Loucy (cell line): ENCODE measurements around the gene SFR1.

Experiments used
- H2AFZ ChIP-seq: fragments of 200-600 bp; sonication (generic); 2 replicates; pipeline ENCODE4 v1.6.0; 2016; ENCODE audit warnings: antibody characterized with exemption, mild to moderate bottlenecking, low read length, moderate library complexity
- H3F3A ChIP-seq: fragments of 200-600 bp; 2 replicates; pipeline ENCODE4 v1.6.0; 2016; ENCODE audit warnings: antibody characterized with exemption, low read depth, mild to moderate bottlenecking
- H3K27me3 ChIP-seq: fragments of 200-600 bp; sonication (generic); 2 replicates; pipeline ENCODE4 v1.6.1; 2014; ENCODE audit warnings: low read length, mild to moderate bottlenecking; ENCODE audit not compliant: insufficient read depth, poor library complexity, severe bottlenecking
- H3K36me3 ChIP-seq: fragments of 200-600 bp; sonication (generic); 2 replicates; pipeline ENCODE4 v1.6.1; 2016; ENCODE audit warnings: low read length; ENCODE audit not compliant: insufficient read depth
- H3K4me1 ChIP-seq: fragments of 200-600 bp; sonication (generic); 2 replicates; pipeline ENCODE4 v1.5.1; 2014; ENCODE audit warnings: low read length, mild to moderate bottlenecking; ENCODE audit not compliant: insufficient read depth, poor library complexity, severe bottlenecking
- H3K4me2 ChIP-seq: fragments of 200-600 bp; sonication (generic); 2 replicates; pipeline ENCODE4 v1.6.0; 2014; ENCODE audit warnings: antibody characterized with exemption, low read length, low read depth, mild to moderate bottlenecking; ENCODE audit not compliant: poor library complexity, severe bottlenecking
- H3K4me3 ChIP-seq: fragments of 200-600 bp; sonication (generic); 2 replicates; pipeline ENCODE4 v1.5.1; 2014; ENCODE audit warnings: low read length, mild to moderate bottlenecking, mixed read lengths; ENCODE audit not compliant: poor library complexity, severe bottlenecking
- H3K79me2 ChIP-seq: fragments of 200-600 bp; sonication (generic); 2 replicates; pipeline ENCODE4 v1.6.1; 2014; ENCODE audit warnings: low read length; ENCODE audit not compliant: insufficient read depth
- H3K9ac ChIP-seq: fragments of 200-600 bp; sonication (generic); 2 replicates; pipeline ENCODE4 v1.6.0; 2014; ENCODE audit warnings: mild to moderate bottlenecking, low read depth, low read length, moderate library complexity; ENCODE audit not compliant: poor library complexity, severe bottlenecking
- H3K9me2 ChIP-seq: fragments of 200-600 bp; sonication (generic); replicated peaks from 2 replicates; pipeline ENCODE4 v1.6.1; 2016; ENCODE audit warnings: low read depth, low read length, mixed read lengths
- H3K9me3 ChIP-seq: fragments of 200-600 bp; sonication (generic); 2 replicates; pipeline ENCODE4 v1.6.1; 2014; ENCODE audit warnings: mild to moderate bottlenecking, antibody characterized with exemption, low read length, low read depth; ENCODE audit not compliant: insufficient read depth
- H4K20me1 ChIP-seq: fragments of 200-600 bp; sonication (generic); 2 replicates; pipeline ENCODE4 v1.6.0; 2014; ENCODE audit warnings: antibody characterized with exemption, low read length, mild to moderate bottlenecking; ENCODE audit not compliant: insufficient read depth, poor library complexity, severe bottlenecking
- CTCF ChIP-seq: fragments of 200-600 bp; sonication (generic); conservative IDR thresholded peaks from 2 replicates; pipeline ENCODE4 v1.5.1; 2014; ENCODE audit warnings: mild to moderate bottlenecking, antibody characterized with exemption, low read length
- EZH2phosphoT487 ChIP-seq: fragments of 200-600 bp; IDR thresholded peaks from 2 replicates; pipeline ENCODE4 v1.6.1; 2018; ENCODE audit warnings: antibody characterized with exemption, mild to moderate bottlenecking, moderate library complexity, borderline replicate concordance

SFR1 gene

GRCh38 chr10:104138131-104138530, 16.2 kb downstream of the SFR1 start:
- H4K20me1 ChIP-seq: no peaks in the 10 kb centered on the region

GRCh38 chr10:104139221-104139620, 17.2 kb downstream of the SFR1 start:
- H3K36me3 ChIP-seq: no peaks in the 10 kb centered on the region
- no peaks in the 10 kb centered on the region for H3K9me2 ChIP-seq
- H3K4me2 ChIP-seq: no peak overlapping the region
- H3K4me1 ChIP-seq: no peaks in the 10 kb centered on the region
- H4K20me1 ChIP-seq: no peaks in the 10 kb centered on the region
- H3K9ac ChIP-seq: no peak overlapping the region
- TF ChIP-seq EZH2phosphoT487 (no peak), CTCF (peak; percentile 77)
- H3K4me3 ChIP-seq: no peak overlapping the region
- H3K9me3 ChIP-seq: no peaks in the 10 kb centered on the region
- no peaks in the 10 kb centered on the region for H3K27me3 ChIP-seq
- H3K79me2 ChIP-seq: no peaks in the 10 kb centered on the region
- H2AFZ ChIP-seq: no peak overlapping the region
- H3F3A ChIP-seq: no peaks in the 10 kb centered on the region

More at GRCh38 chr10:104138131-104138530, 16.2 kb downstream of the SFR1 start:
- H3K4me1 ChIP-seq: no peaks in the 10 kb centered on the region
- TF ChIP-seq CTCF (no peak), EZH2phosphoT487 (no peak)
- no peak overlapping the region for H3K4me2 ChIP-seq
- H3K9me2 ChIP-seq: no peaks in the 10 kb centered on the region
- H3F3A ChIP-seq: no peaks in the 10 kb centered on the region
- H3K4me3 ChIP-seq: no peak overlapping the region
- H3K9ac ChIP-seq: no peak overlapping the region
- no peak overlapping the region for H2AFZ ChIP-seq
- no peaks in the 10 kb centered on the region for H3K36me3 ChIP-seq
- no peaks in the 10 kb centered on the region for H3K27me3 ChIP-seq
- no peaks in the 10 kb centered on the region for H3K79me2 ChIP-seq
- H3K9me3 ChIP-seq: no peaks in the 10 kb centered on the region

GRCh38 chr10:104142081-104142480, 20.1 kb downstream of the SFR1 start:
- H3F3A ChIP-seq: no peaks in the 10 kb centered on the region
- no peak overlapping the region for H2AFZ ChIP-seq
- H3K9ac ChIP-seq: no peak overlapping the region
- no peaks in the 10 kb centered on the region for H3K79me2 ChIP-seq
- no peak overlapping the region for H3K4me2 ChIP-seq
- no peaks in the 10 kb centered on the region for H3K36me3 ChIP-seq
- H3K9me3 ChIP-seq: no peaks in the 10 kb centered on the region
- H3K27me3 ChIP-seq: peaks cover 5% of the 10 kb centered on the region
- H4K20me1 ChIP-seq: no peaks in the 10 kb centered on the region
- TF ChIP-seq CTCF (no peak), EZH2phosphoT487 (no peak)
- H3K9me2 ChIP-seq: no peaks in the 10 kb centered on the region
- no peaks in the 10 kb centered on the region for H3K4me1 ChIP-seq
- no peak overlapping the region for H3K4me3 ChIP-seq
